GM19397 (cell line): ENCODE measurements around the gene TCF7.

ENCODE experiments used
- ATAC-seq: cut with Tn5 transposase; IDR thresholded peaks from one replicate; pipeline ENCODE4 v1.9.1; 2021; ENCODE audit warnings: mild to moderate bottlenecking, moderate library complexity; ENCODE audit not compliant: unreplicated experiment

The TCF7 gene

GRCh38 chr5:134175921-134176510, 61.5 kb downstream of the TCF7 start:
- no peak for ATAC-seq

GRCh38 chr5:134176511-134177368, 62.3 kb downstream of the TCF7 start, which contains the start of gene SKP1:
Gene SKP1, minus strand, starts transcription at chr5:134176950. Its CDS starts 2,928 bp downstream, at chr5:134174022.
- peak; percentile 80 for ATAC-seq

DNA sequence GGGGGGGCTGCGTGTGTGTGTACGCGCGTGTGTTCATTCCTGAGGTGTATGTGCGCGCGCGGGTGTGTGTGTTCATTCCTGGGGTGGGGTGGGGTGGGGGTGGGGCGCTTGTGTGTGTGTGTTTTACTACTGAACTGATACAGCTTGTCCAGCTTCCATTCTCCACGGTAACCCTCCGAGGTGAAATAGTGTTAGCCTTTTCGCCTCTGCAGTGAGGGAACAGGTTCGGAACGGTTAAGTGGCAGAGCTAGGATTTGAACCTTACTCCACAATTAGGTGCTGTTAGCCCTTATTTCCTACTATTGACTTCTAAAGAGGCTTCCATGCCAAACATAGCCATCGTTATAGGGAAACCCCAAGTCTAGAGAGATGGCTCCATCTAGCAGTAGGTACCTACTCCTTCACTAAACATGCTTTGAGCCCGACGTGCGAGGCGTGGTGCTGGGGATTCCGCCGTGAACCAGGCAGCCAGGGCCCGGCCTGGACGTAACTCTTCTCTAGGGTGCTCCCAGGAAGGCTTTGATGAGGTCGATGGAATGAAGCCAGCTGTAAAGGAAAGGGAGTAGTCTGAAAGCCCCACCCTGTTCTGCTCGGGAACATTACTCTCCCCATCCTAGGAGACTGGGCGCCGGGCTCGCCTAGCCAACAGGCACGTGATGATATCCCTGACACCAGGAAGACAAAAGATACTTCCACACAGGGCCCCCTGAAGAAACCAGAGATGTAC, 63.1 kb downstream of the TCF7 start:
- no peak for ATAC-seq

GRCh38 chr5:134178096-134178419, 63.6 kb downstream of the TCF7 start:
- ATAC-seq = no peak

- no peak for ATAC-seq
Measured at GRCh38 chr5:134183481-134183880, 69.0 kb downstream of the TCF7 start.

- peak; percentile 71 for ATAC-seq
Measured at GRCh38 chr5:134184155-134185135, 70.0 kb downstream of the TCF7 start.

- ATAC-seq = no peak
Measured at GRCh38 chr5:134188092-134188491, 73.6 kb downstream of the TCF7 start.

DNA sequence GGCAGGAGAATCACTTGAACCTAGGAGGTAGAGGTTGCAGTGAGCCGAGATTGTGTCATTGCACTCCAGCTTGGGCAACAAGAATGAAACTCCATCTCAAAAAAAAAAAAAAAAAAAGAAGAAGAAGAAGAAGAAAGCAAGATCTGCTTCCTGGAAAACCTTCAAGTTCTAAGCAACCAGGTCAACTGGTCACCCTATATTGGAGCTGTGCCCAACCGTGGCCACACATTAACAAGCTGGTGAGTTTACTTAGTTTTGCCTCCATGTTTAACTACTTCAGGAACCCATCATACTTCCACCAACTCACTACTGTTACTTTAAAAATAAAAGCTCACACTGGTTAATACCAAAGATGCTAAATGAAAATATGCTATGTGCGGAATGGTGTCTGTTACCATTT, 74.5 kb downstream of the TCF7 start:
- ATAC-seq = no peak

DNA sequence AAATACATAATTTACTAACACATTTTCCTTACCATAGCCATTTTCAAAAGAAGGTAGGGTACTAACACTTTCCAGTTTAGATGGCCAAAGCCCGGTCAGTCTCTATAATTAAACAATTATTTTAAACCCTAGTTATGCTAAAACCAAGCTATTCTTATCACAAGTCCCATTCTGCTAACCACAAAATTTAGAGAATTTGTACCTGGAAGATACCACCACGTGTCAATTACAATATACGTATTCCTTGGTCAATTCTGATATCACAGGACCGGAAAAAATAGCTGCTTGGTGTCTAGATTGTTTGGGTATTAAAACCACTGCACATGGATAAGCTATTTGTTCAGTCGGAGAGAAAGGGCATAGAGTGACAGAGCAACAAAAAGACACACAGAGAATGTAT, 81.2 kb downstream of the TCF7 start:
- ATAC-seq = no peak
